Inflammatory macrophage (primary cell): Measurements from ENCODE around the gene WARS2.
"Not testable (repeated sequence)": the region's sequence is repeated elsewhere in the genome, so short reads cannot be mapped to it uniquely, and the experiment has no call there.

ENCODE experiments used
- DNase-seq, 2 donors: peaks; one replicate each; pipeline ENCODE4 v3.0.0-alpha.2; 2020 to 2022

The WARS2 gene

DNA sequence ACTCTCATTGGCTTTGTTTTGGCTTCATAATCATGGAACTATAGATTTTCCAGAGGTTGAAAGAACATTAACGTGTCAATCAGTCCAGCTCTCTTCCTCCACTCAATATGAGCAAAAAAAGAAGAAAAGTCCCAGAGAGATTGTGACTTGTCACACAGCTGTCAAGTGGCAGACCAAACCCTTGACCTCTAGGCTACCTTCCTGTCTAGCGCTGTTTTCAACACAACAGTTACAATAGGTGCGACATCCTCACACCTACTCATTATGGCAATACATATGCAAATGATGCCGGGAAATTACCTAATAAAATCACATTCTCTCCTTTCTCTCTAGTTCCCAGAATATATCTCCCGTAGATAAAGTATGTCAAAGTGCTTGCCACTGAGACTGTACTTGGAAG, 1.1 kb downstream of the WARS2 start:
- no peak for DNase-seq

DNA sequence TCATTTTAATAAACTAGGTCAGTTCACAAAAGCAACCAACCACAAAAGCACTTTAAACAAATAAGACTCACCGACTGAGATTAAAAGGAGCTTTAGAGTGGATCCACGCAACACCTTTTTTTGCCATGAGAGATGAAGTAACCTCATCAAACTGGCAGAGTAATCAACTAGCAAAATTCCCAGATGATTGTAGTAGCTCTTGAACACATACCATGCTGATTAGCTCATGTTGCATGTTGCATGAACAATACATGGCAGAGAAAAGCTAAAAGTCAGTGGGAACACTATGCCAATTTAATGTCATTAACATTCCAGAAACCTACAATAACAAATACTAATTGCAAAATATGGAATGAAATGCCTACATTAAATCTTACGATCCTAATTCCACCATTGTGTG, 4.1 kb downstream of the WARS2 start:
- no peak for DNase-seq

DNA sequence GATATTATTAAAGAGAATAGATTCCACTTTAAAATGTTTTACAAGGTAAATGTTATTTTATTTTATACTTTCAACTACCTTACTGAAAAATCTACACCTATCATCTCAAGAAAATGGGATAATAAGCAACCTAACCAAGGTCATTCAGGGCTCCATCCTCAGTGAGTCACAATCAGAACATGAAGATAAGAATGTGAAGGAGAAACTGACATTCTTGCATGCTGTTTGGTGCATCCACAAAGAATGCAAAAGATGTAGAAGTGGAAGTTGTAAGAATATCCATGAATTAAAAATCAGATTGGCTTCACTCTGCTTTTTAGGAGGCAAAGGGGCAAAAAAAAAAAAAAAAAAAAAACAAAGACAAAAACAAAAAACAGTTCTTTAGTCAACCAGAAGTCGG, 6.5 kb downstream of the WARS2 start:
- DNase-seq, result no peak

DNA sequence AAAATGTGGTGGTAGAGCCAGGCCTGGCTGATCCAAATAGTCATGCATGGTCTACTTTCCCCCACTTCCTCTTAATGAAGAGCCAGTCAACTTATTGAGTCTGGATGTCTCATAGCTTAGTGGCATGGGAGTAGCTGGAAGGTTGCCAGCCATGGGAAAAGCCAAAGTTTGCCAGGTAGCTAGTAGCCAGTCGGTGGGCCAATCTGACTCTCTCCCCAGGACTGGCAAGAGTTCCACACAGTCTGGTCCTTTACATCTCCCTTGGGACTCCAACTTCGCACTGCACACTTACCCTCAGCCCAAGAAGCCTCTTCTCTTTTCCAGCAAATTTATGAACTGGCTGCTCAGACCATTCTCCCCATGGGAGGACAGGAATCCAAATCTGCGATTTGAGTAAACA, 8.3 kb downstream of the WARS2 start:
- no peak for DNase-seq

DNA sequence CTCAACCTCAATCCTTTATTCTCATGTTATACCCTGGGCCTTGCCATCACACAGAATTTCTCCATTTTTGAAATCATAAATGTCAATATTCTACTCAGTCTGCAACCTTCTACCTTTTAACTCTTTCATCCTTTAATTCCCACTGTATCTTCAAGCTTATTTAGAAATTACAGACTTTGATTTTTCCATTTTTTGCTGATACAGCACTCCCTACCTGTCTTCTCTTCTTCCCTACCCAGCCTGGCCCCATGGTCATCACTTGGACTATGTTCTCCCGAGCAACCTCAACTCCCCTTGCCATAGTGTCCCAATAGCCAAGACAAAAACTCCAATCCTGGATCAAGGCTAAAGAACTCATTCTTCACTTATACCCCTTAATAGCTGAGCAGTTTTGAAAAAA, 14.6 kb downstream of the WARS2 start:
- no peak for DNase-seq

DNA sequence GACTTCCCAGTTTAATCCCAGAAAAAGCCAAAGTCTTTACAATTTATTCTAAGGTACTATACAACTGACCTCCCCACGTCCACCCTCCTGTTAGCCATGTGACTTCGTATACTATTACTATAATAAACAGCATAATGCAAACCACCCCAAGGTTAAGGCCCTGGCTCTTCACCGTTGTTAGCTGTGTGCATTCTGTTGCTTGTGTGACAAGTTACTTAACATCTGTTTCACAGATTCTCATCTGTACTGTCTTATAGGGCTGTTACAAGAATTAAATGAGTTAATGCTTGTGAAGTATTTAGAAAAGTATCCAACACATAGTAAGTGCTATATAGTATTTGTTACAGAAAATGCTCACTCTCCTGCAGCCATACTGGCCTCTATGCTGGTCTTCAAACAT, 15.7 kb downstream of the WARS2 start:
- no peak for DNase-seq

DNA sequence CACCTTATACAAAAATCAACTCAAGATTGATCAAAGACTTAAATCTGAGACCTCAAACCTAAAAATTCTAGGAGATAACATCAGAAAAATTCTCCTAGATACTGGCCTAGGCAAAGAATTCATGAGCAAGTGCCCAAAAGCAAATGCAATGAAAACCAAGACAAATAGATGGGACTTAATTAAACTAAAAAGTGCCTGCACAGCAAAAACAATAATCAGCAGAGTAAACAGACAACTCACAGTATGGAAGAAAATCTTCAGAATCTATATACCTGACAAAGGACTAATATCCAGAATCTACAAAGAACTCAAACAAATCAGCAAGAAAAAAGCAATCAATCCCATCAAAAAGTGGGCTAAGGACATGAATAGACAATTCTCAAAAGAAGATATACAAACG, 18.6 kb downstream of the WARS2 start:
- not testable (repeated sequence) for DNase-seq

DNA sequence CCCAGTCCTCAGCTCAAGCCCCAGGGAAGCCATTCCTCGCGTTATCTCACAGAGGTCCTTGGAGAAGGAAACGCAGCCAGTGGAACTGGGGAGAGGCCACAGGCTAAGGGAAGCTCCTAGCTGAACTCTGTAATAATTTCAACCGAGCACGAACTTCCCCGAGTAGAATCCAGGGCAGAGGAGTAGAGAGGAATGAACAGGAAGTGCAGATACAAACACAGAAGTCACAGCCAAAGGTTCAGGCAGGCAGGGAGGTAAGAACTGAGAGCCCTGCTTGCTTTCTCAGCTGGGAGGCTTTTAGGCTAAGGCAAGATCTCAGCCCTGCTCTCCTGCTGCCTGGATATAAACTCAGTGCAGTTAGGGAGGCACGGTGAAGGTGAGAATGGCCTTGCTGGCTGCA, 23.7 kb downstream of the WARS2 start:
- DNase-seq, result no peak

DNA sequence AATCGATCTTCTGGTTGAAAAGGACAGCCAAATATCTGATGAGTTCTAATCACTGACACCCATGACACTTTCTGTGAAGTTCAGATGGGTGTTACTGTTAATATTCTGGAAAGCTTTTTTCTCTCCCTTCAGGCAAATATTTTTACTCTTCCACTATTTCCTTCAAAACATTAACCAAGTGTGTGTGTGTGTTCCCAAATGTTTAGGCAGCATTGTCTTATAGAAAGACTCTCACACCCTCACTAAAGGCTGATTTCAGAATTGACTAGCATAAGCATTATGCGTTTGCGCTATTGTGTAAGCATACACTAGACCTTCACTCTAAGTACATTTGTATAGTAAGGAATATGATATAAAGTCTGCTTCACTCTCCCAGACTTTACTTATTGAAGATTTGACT, 24.7 kb downstream of the WARS2 start:
- DNase-seq, result no peak

DNA sequence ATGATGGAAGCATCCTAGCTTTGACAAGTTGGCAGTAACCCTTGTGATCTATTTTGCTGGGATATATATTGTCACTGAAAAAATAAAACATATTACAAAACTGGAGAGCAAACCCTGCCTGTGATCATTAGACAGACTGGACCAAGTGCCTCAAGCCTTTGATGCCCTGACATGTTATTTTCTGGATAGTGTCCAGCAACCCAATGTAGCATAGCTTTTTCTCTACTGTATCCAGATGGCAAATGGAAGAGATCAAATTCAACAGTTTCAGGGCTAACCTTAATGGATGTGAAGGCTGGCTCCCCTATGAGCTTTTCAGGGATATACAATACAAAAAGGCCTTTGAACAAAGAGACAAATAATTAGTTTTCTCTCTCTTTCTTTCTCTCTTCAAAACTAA, 25.1 kb downstream of the WARS2 start:
- DNase-seq, result no peak

DNA sequence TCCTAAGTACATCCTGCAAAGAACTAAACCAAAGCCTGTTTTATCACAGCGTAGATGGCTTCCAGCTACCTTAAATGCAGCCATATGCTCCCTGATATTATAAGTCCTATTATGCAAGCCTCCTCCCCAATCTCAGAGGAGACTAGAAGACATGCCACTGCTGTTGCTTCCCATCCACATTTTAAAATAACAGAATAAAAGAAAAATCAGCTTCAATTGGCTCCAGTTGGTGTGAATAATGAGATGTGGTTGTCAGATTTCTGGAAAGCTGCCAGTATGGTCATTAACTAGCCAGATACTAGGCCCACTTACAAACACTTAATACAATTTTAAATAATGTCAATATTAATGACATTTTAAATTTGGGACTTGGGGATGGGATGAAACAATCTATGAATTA, 25.7 kb downstream of the WARS2 start:
- no peak for DNase-seq

DNA sequence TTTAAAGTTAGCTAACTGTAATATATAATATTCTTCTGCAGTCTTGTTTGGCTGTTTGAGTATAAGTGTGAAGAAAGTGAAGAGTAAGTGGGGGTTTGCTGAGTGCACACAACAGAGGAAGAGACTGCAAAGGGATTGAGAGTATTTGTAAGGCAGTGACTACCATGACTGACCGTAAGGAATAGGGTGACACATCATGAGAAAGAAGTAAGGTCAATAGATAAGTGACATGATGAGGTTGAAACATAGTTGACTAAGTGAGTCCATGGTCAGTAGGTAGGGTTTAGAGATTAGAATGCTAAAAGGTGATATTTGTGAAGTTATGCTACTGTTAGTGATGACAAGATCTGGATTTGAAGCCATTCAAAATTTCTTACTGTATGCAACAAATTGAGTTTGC, 27.7 kb downstream of the WARS2 start:
- no peak for DNase-seq

DNA sequence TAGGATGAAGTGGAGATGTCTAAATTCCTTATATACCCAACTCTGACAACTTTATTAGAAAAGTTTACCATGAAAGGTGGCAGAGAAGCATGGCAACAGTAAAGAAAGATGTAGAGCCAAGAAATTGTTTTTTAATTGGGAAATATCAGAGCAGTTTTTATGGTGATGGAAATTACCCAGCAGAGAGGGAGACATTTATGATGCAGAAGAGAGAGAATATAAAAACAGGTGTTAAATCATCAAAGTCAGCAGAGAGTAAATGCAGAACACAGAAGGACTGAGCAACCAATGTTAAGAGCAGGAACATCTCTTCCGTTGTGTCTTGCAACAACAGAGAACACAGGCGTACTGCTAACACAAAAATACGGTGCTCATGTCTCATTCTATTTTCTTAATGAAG, 28.2 kb downstream of the WARS2 start:
- no peak for DNase-seq

DNA sequence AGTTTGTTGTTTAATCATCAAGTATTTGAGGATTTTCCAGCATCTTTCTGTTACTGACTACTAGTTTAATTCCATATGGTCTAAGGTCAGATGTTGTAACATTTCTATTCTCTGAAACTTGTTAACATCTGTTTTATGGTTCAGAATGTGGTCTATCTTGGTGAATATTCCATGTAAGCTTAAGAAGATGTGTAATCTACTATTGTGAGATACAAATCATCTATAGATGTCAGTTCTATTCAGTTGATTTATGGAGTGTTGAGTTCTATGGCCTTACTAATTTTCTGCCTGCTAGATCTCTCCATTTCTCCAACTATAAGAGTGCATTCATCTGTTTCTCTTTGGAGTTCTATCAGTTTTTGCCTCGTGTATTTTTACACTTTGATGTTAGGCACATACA, 31.5 kb downstream of the WARS2 start:
- no peak for DNase-seq

DNA sequence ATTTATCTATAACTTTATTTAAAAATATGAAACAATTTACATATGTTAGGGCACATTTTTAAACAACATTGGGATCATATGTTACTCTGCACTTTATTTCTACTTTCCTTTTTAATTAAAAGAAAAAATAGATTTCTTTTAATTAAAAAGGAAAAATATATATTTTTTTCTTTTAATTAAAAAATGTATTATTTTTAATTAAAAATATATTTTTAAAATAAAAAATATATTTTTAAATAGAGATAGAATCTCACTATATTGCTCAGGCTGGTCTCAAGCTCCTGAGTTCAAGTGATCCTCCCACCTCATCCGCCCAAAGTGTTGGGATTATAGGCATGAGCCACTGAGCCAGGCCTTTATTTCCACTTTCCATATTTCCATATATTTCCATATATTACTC, 36.7 kb downstream of the WARS2 start:
- no peak for DNase-seq

DNA sequence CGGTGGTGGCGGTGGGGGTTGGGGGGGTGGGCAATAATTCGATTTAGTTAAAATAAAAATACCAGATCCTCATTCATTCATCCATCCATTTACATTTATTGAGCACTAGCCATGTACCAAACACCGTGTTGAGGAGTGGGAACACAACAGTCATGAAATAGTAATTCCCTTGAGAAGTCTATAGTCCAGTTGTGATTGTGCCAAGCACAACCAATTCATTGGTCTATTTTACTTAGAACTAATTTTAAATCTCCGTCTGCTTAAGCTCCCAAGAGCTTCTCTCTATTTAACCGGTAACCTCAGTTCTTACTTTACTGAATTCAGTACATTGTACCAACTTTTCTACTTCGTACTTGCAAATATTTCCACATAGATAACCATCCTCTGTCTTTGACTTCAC, 38.4 kb downstream of the WARS2 start:
- no peak for DNase-seq

DNA sequence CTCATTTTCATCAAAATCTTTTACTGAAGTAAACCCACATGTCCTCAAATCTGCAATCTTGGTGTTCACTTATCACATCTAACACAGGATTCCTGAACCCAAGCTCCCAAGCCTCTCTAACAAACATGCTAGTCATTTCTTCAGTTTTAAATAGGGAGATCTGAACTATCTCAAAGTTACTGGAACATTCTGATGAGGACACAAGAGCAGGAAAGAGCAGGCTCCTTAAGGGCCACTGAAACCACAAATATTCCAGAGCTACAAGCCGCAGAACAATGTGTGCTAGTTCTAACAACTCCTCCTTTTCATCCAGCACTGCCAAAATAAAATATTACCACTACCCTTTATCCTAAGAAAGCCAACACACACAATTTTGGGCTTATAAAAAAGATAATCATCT, 38.9 kb downstream of the WARS2 start:
- no peak for DNase-seq

DNA sequence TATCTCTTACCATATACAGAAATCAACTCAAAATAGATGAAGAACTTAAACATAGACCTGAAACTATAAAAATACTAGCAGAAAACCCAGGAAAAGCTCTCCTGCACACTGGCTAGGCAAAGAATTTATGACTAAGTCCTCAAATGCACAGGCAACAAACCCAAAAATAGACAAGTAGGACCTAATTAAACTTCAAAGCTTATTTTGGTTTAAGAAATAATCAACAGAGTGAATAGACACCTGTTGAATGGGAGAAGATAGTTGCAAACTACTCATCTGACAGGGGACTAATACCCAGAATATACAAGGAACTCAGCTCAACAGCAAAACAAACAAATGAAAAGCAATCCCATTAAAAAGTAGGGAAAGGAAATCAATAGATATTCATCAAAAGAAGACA, 40.7 kb downstream of the WARS2 start:
- DNase-seq, result no peak

DNA sequence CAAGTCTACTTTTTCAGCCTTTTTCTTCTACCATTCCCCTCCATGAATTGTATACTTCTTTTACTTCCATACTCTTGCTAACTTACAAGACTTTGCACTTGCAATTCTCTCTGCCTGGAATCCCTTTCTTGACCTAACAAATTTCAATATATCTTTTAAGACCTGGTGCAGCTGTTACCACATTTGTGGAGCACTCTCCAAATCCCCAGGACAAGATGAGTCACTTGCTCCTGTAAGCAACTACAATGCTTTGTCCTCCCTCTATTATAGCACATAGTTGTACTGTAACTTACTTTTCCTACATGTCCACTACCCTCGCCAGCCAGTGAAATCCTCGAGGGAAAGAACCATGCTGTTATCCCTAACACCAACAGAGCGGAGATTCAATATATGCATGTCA, 43.1 kb downstream of the WARS2 start:
- no peak for DNase-seq

DNA sequence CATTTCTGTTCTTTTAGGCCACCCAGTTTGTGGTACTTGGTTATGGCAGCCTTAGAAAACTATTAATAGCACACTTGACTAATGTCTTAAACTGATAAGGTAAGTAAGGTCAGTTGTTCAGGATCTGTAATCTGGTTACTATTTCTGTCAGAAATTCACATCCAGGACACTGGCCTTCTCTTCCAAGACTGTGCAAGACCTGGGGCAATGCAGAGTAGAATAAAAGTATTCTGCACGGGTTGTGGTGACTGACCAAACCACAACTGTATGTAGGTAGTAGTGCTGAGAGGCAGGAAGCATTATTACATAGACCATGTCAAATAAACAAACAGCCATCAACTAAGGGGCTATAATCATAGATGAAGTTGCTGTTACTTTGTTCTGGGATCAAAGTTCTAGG, 46.7 kb downstream of the WARS2 start:
- DNase-seq, result no peak

DNA sequence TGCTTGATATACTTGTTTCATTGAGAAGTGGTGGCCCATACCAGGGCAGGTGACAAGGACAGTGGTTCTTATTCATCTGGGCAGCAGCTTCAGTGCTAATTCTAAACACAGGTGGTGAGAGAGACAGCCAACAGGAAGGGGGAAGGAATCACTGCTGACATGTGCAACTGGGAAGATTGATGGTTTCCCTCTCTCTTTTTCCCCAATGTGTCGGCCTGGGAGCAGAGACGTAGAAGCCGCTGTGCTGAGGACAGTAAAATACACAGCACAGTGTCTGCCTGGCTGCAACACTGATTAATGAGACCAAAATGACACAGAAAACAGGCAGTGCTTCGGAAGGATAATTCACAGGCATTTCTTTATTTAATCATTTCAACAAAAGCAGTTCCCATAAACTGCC, 48.8 kb downstream of the WARS2 start:
- no peak for DNase-seq

DNA sequence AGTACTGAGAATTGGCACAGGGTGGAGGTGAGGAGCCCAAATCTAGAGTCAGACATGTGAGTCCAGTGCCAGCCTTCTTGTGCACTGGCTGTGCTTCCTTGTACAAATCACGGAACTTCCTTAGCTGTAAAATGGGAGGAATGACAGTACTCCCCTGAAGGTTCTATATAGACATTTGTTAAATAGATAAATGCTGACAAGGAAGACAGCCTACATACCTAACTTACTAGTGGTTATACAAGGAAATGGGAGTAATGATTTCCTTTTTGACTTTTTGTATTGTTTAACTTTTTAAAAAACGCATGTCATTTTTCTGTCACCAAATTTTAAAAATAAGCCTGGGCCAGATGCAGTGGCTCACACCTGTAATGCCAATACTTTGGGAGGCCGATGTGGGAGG, 50.2 kb downstream of the WARS2 start:
- no peak for DNase-seq

DNA sequence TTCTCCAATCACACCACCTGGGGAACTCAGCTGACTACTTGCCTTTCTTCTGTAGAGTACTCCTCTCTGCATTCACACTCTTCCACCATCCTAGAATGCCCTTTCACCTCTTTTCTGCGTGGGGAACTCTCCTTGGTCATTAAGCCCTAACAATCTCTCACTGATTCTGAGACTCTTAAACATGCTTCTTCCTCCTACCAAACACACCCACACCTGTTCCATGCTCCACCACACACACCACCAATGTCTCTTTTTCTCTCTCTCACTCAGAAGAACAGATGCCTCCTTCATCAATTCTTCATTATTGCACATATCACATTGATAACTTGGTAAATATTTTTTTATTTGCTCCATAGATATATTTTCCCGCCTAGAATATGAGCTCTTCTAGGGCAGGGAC, 53.6 kb downstream of the WARS2 start:
- DNase-seq, result no peak

DNA sequence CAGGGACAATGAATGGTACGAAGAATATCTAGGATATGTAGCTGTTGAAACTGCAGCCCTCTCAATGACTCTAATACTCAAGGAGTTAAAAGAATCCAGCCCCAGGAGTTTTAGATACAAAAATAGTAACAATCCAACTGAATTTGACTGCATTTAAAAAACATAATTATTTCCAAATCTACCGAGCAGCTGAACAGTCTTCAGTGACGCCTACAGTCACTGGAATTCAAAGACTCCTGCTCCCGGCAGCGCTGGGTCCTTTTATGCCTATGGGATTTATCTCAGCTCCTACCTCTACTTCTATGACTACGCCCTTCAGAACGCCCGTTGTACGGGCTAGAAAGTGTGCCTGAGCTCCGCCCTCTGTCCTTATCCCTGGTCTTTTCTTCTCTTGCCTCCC, 55.7 kb downstream of the WARS2 start:
- DNase-seq, result no peak

DNA sequence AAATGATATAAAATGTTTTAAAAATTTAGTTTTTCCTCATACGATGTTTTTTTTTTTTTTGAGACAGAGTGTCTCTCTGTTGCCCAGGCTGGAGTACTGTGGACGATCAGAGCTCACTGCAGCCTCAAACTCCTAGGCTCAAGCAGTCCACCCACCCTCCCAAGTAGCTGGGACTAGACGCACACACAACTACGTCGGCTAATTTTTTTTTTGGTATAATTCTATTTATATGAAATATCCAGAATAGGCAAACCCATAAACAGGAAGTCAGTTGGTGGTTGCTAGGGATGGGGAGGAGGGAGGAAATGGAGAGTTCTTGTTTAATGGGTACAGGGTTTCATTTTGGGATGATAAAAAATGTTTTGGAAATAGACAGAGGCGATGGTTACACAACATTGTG, 56.5 kb downstream of the WARS2 start:
- DNase-seq, result no peak

DNA sequence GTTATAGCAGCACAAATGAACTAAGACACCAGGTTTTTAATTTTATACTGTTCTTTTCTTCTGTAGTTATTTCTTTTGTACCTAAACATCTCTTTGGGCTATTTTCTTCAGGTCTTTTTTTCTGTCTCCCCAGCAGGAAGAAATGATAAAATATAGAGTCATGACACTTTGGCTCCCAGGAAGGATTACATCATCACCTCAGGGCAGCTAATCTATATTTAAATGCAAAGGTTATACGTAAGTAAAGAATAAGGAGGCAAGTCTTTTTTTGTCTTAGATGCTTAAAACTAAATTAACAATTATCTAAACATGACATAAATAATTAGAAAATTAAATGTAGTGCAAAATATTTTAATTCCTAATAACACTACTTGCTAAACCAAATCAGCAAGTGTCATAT, 57.0 kb downstream of the WARS2 start:
- no peak for DNase-seq
